GM21576 (cell line): ENCODE data around the gene NCOA1.
A peak's percentile ranks its signal among the peaks of the same experiment; 100 is the strongest.
"Not testable (repeated sequence)": the region's sequence is repeated elsewhere in the genome, so short reads cannot be mapped to it uniquely, and the experiment has no call there.

Source experiments
- ATAC-seq: cut with Tn5 transposase; IDR thresholded peaks from one replicate; pipeline ENCODE4 v1.9.1; 2021; ENCODE audit warnings: mild to moderate bottlenecking, moderate library complexity; ENCODE audit not compliant: unreplicated experiment

Gene NCOA1

DNA sequence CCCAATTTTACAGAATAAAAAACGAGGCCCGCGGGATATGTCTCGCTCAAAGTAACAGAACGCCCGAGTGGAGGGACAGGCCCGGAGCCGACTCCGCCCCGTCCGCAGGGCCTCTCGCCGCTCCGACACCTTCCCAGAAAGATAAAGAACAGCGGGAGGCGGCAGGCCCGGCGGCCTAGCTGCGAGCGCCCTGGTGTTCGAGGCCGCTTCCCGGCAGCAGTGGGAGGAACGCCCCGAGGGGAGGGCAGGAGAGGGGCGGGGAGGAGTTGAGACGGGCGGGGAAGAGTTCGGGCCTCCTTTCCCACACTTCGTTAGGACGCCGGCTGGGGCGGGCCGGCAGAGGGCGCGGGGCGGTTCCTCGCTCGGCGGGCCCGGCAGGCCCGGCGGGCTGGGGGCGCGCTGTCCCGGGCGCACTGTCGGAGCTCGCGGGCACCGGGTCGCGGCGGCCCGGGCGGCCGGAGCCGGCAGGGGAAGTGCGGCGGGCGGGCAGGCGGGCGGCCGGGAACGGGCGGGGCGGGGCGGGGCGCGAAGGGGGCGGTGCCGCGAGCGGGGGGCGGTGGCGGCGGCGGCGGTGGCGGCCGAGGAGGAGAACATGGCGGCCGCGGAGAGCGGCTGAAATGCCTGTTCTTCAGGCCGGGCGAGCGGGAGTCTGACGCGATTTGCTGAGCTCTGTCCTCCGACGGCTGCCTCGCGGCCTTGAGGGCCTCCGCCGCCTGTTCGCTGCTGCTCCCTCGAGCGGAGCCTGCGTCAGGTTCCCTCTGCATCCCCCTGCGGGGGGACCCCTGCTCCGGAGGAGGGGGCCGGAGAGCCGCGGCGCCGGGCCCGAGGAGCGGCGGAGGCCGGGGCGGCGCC lies at the start of gene NCOA1:
TSS of gene NCOA1 (plus strand) at position 565 of the 852 bp plus-strand sequence. CDS start 167,424 bp downstream, outside the sequence.
- ATAC-seq, result peak; percentile 70

DNA sequence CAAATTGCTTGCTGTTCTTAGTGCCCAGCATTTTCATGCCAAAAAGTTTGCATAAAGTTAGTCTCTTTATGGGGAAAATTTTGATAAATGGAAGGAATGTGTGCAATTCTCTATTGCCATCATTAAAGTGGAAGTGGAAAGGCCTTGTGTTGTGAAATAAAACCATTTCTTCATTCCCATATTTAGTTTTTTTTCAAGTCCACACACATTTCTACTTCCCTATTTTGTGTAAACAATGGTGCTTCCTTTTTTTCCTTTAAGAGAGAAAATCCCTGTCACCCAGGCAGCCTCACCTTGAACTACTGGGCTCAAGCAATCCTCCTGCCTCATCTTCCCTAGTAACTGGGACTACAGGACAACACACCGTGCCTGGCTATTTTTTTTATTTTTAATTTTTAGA lies 42.3 kb upstream of the NCOA1 start:
- no peak for ATAC-seq

DNA sequence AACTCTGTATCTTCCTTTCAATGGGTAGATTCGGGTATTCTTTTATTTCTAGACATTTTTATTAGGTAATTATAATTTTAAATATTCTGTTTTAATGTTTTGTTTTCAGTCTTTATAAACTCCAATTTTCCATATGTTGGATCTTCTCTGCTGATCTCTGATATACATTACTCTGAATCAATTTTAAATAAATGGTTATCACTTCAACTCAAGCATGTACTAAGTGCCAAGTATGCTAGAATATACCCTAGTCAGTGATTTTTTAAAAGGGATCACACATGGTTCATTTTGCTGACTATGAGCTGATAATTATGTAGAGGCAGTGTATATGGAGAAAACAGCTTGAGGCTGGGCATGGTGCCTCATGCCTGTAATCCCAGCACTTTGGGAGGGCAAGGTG lies 41.7 kb upstream of the NCOA1 start:
- ATAC-seq, result no peak

DNA sequence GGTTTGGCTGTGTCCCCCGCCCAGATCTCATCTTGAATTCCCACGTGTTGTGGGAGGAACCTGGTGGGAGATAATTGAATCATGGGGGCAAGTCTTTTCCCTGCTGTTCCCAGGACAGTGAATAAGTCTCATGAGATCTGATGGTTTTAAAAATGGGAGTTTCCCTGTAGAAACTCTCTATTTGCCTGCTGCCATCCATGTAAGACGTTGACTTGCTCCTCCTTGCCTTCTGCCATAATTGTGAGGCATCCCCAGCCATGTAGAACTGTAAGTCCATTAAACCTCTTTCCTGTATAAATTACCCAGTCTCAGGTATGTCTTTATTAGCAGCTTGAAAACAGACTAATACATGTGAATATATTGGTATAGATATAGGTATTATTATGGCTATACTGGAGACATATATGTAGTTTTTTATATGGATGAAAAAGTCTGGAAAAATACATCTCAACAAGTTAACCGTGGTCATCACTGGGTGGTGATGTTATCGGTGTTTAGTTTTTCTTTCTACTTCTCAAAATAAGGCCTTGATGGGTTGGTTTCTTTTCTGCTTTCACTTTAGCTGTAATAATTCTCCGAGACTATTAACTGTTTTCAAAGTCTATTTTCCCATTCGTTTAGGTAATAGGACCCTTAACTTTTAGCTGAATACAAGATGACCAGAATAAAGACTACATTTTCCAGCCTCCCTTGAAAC lies 39.1 kb upstream of the NCOA1 start:
- no peak for ATAC-seq

DNA sequence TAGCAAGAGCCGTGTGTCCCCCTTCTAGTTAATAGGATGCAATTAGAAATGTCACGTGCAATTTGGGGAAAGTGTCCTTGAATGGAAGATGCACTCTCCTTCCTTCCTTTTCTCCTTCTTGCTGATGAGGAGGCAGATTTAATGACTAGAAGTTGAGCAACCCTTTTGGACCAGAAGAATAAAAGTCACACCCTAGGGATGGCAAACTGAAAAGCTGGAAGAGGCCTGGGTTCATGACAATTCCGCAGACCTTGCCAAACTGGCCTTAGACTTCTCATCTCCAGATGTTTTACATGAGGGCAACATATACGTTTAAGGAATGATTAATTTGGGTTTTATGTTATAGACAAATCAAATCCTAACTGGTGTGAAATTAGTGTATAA lies 38.6 kb upstream of the NCOA1 start:
- no peak for ATAC-seq

DNA sequence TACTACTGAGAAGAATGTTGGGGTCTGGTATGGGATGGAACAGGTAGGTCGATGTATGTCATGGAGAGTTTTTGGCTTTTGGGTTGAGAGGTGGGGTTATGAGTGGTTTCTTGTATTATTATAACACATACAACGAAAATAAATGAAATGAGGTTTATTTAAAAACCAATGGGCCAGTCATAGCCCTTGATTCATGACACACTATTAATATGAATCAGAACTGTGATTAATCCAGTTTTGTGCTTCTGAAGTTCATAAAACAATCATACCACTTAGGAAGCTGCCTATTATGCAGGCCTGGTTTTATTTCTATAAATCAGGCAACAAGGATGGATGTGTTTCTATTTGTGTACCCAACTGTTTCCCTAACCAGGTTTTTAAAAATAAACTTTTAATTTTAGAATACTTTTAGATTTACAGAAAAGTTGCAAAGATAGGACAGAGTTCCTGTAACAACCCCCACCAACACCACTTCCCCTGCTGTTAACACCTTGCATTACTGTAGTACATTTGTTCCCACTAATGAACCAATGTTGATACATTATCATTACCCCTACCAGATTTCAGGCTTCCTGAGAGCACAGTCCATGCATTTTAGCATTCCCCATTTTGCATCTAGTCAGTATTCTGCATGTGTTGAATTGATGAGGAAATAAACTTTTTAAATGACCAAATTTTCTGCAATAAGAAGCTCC lies 37.5 kb upstream of the NCOA1 start:
- no peak for ATAC-seq

DNA sequence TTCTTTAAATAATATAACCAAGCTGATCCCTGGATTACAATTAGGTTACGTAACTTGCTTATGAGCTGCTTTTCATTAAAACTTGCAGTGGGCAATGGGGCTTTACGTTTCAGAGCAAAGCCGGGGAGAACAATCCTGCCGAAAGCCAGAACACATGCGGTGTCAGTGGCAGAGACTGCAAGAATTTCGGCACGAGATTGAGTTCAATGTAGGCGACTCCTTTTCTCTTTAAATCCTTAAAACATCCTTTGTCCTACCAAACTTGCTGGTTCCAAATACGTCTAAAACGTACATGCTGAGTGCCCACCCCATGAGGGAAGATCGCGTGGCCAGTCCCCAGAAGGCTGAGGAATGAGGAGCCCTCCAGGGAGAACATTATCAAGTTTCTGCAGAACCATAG lies 36.8 kb upstream of the NCOA1 start:
- no peak for ATAC-seq

DNA sequence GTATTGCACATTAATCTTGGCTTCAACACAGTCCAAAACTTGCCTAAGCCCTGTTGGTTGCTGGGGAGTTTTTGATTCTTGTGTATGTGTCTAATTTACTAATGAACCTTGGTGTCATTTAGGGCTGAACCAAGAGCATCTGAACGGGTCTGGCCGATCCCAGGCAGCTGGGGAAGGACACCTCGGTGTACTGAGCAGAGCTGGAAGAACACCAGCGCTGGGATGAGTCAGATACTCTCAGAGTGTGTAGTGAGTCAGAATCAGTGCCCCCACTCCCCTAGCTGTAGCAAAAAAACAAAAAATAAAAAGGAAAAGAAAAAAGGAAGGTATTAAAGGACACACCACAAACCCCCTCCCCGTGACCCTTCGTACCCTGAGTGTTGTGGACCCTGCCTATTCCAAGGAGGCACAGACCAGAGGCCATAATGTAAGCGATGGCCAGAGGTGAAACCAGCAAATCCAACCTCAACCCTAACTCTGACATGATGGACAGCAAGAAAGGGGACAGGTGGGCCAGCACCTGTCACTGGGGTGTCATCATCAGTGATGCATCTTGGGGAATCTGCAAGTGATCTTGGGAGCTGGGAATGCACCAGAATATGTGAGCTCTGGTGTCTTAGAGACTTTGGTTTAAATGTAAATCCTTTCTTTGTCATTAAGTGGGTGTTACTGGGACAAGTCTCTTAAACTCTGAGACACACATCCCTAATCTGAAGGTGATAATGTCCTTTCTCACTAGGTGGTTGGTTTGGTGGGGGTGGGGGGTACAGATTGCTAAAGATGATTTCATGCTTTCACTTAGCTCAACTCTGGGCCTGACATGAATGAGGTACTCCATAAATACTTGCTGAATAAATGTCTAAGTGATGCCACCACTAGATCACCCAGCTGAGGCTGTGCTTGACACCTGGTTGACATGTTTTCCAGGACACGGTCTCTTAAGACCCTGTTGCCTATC lies 34.2 kb upstream of the NCOA1 start:
- no peak for ATAC-seq

DNA sequence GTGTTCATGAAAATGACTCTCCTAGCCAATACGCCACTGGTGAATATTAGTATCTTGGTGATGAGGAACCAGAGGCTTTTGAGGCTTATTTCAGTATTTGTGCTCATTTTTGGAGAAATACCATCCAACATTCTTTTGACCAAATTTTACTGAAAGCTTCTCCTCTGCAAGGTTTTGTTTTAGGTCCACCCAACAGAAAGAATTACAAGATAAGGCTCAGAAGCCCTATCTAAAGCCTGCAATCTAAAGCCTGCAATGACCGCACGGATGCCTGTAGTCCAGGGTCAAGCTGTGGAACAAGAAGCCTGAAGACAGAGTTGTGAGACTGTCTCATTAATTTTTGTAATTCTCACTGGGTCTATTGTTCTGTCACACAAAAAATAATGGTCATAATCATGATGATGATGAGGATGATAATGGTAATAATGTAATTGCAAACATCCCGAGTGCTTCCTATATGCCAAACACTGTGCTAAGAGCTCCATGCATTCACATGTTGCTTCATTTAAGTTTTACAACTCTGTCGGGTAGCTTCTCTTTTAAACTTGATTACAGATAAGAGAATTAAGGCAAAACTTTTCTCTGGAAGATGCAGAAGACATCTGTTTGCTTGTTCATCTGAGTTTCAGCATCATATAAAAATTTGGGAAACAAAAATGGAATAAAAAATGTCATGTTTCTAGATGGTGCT lies 33.2 kb upstream of the NCOA1 start:
- ATAC-seq, result no peak

DNA sequence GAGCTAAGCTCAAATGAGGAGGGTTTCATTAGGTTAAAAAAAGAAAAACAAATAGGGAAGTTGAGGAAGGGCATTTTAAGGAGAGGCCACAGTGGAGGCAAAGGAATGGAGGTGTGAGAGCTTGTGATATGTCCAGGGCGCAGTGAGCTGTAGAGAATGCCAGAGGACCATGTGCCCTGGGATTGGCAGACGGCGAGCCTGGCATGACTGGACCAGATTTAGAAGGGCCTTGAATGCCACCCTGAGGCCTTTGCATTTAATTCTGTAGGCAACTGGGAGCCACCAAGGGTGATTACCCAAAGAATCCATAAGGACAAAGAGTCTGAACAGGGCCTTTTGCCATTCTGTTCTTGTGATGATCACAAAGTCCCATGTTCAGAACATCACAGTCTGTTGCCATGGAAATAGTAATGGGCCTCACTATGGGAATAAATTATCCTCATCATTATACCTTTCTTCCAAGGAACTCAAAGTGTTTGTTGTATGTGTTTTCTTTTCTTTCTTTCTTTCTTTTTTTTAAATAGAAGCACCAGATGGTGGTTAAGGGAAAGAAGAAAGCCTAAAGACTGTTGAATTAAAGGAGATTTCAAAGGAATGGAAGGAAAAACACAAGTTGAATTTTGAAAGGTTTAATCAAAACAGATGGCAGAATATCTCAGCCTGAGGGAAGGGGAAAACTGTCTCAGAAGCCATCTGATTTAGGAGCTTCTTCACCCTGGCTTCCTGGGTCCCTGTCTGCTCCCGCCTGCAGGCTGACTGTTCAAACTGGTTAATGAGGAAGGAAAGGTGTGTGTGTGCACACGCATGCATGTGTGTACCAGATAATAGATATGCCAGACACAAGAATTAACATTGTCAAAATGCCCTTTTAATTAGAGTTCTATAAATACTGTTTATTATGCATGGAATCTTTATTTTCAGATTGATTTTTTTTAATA lies 31.6 kb upstream of the NCOA1 start:
- ATAC-seq, result no peak

DNA sequence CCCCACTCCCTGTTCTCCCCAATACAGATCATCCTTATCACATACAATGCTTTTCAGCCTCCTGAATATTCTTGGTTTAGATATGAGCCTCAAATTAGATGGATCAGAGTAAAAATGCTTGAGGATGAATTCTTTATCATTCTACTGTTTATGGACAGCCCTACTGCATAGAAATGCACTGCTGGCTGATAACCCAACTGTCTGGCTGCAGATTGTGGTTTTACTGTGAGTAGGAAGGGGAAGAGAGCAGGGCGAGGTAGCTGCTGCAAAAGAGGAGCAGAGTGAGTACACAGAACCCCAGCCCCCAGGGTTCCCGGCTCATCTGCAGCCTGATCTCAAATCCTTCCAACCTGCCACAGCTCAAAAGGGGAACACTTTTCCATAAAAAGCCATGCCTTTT lies 29.4 kb upstream of the NCOA1 start:
- ATAC-seq, result no peak

DNA sequence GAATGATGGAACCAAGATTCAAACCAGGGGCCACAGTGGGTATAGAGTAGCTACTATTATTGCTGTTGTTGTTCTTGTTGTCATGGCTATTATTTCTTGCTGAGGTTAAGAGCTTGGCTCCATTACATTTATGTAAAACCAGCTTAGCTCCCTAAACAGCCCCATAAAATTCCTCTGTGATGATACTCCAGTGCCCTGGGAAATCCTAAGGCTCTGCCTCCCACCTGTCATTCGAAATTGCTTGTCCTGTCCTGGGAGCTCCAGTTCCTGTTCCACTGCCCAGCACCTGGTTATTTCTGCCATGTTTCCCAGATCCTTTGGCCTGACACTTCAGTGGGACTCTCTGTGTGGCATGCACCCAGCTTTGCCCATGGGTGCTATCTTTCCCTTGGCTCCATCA lies 27.8 kb upstream of the NCOA1 start:
- no peak for ATAC-seq

DNA sequence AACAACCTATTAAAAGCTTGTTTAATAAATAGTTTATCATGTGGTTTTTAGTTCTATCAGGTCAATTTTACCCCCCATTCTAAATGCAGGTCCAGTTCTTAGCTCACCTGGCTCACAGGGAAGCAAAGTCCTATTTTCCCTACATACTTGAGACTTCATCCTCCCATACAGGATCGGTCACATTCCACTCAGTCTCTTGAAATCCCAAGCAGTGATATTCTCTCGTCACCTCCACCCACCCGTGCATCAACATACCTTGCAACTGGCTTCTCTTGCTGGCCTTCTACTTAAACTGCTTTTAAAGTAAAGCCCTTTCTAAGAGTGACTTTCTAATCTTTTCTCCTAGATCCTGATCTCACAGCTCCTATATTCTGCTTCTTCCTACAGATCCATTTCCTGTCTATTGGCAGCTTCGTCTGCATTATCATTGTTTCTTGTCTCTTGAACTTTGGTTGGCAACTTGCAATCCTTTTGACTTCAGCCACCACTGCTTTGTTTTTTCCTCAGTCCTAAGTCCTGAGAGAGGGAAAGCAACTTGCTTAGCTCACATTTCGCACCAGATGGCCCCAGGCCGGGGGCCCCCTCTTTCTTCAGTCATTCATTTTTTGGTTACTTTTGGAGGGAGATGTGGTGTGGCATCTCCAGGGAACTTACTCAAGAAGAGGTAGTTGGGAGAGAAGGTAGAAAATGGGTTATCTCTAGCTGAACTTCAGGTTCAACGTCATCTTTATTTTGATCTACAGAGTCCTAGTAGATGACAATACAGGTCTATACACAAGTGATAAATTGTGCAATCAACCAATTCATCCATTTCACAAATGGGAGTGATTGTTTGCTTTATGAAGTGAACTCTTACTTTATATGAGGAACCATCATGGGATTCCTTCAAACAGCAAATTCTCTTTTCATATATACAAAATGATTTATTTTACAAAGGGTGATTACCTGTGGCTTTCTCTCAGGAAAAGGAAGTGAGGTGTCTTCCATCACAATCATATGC lies 23.9 kb upstream of the NCOA1 start:
- no peak for ATAC-seq

DNA sequence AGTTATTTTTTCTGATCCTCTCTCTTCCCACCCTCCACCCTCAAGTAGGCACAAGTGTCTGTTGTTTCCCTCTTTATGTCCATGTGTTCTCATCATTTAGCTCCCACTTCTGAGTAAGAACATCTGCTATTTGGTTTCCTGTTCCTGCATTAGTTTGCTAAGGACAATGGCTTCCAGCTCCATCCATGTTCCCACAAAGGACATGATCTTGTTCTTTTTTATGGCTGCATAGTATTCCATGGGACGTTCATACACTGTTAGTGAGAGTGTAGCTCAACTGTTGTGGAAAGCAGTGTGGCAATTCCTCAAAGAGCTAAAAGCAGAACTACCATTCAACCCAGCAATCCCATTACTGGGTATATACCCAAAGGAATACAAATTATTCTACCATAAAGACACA lies 22.6 kb upstream of the NCOA1 start:
- not testable (repeated sequence) for ATAC-seq

DNA sequence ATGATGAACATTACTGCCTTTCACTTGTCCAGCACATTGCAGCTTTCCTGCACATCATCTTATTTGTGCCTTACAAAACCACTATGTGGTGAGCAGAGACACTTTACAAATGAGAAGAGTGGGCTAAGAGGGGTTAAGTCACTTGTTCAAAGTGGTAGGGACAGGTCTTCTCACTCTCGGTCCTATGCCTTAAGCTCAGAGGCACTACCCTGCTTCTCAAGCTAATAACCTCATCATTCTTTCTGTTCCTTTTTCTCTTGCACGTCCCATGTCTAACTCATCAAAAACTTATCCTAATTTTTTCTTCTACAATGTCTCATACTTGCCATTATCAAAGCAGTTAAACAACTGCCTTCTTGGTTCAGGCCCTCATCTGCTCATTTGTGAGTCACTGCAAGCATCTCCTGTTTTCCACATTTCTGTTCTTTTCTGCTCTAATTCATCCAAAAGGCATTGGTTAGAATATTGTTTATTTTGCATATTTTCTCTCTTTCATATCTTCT lies 21.9 kb upstream of the NCOA1 start:
- ATAC-seq, result no peak

DNA sequence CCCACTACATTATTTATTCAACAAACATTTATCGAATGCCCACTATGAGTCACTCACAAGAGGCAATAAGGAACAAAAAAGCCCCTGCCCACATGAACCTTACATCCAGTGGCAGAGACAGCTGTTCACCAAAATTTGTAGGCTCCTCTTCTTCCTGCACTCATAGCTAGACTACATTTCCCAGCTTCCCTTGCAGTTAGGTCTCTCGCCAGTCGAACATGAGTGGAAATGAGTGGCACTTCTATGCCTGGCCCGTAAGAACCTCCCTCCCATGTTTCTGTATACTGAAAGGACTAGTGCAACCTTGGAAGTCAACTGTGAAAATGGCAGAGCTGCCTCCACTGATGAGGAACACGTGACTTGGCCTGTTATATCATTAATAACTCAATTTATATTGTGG lies 19.4 kb upstream of the NCOA1 start:
- no peak for ATAC-seq

DNA sequence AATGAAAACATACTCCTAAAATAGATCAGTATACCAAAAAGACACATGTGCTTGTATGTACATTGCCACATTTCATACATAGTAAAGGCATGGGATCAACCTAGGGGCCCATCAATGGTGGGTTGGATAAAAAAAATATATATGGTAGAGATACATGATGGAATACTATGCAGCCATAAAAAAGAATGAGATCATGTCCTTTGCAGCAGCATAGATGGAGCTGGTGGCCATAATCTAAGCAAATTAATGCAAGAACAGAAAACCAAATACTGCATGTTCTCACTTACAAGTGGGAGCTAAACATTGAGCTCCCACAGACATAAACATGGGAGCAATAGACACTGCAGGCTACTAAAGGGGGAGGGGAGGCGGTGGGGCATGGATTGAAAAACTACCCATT lies 18.6 kb upstream of the NCOA1 start:
- ATAC-seq, result no peak

DNA sequence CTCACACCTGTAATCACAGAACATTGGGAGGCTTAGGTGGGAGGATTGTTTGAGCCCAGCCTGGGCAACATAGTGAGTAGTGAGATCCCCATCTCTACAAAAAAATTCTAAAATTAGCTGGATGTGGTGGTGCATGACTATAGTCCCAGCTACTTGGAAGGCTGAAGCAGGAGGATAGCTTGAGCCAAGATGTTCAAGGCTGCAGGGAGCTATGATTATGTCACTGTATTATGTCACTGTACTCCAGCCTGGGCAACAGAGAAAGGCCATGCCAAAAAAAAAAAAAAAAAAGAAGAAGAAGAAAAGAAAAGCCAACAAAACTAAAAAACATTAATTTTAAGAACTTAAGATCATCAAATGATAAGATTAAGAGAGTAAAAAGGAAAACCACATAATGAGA lies 17.4 kb upstream of the NCOA1 start:
- no peak for ATAC-seq
